Measurements from ENCODE around the gene PGLYRP4. TPM values are rescaled to one million over a fixed set of nuclear protein-coding genes. Genes with fewer than 3 reads are reported as not detected.
A peak's percentile ranks its signal among the peaks of the same experiment; 100 is the strongest.

PGLYRP4 gene
- total RNA-seq, 6 experiments from 2014 or later: not detected

- H3K4me3 ChIP-seq: no peak overlapping the region
- no peak overlapping the region for H3K27ac ChIP-seq
- peaks cover 0 to 8% (median 2%) of the 10 kb centered on the region in 4 donors for H3K4me1 ChIP-seq
- TF ChIP-seq POLR2A (IDR thresholded peaks at IDR 0.05) (no peak), CTCF (IDR thresholded peaks at IDR 0.05) (peak in 3 of 4 donors; percentile 22 to 39 (median 22))
- H3K27me3 ChIP-seq: no peaks in the 10 kb centered on the region
- WGBS (ENCODE audit: insufficient coverage, low coverage, low lambda C conversion rate, missing lambda C conversion rate): 63% methylated on average over 5 of the region's 7 CpGs
- ATAC-seq (no peak), DNase-seq (peak in 1 of 3 donors; percentile 42)
- intact Hi-C loops (cut with DNase I): loop anchor here in 1 of 2 donors (5.0 to 10.0 kb wide), 2 partner anchors 51 to 139 kb away; no protein-coding TSS in a partner anchor
- no peaks in the 10 kb centered on the region for H3K9me3 ChIP-seq
- H3K36me3 ChIP-seq: no peaks in the 10 kb centered on the region
These were observed 4.7 kb upstream of the PGLYRP4 start for GRCh38 chr1:153353226-153353947.

GRCh38 chr1:153352523-153352922 is 3.9 kb upstream of the PGLYRP4 start:
- peak; percentile 83 to 98 (median 96) for TF ChIP-seq CTCF (IDR thresholded peaks at IDR 0.05)
- no peak for TF ChIP-seq POLR2A (IDR thresholded peaks at IDR 0.05)
- peaks cover 0 to 3% (median 0%) of the 10 kb centered on the region in 4 donors for H3K4me1 ChIP-seq
- no peaks in the 10 kb centered on the region for H3K36me3 ChIP-seq
- H3K9me3 ChIP-seq: no peaks in the 10 kb centered on the region
- peak; percentile 65 to 74 (median 70) for DNase-seq
- no peak overlapping the region for H3K4me3 ChIP-seq
- ATAC-seq: peak; percentile 81 to 87 (median 84)
- H3K27me3 ChIP-seq: no peaks in the 10 kb centered on the region
- intact Hi-C loops (cut with DNase I): loop anchor here in 1 of 2 donors (5.0 to 10.0 kb wide), 2 partner anchors 52 to 140 kb away; no protein-coding TSS in a partner anchor
- no peak overlapping the region for H3K27ac ChIP-seq
- 0% methylated on average over 4 of the region's 4 CpGs for WGBS (ENCODE audit: insufficient coverage, low coverage, low lambda C conversion rate, missing lambda C conversion rate)

- DNase-seq (peak in 1 of 3 donors; percentile 5), ATAC-seq (no peak)
- Histone ChIP-seq H3K27ac (no peak overlapping the region), H3K36me3 (no peaks in the 10 kb centered on the region), H3K27me3 (no peaks in the 10 kb centered on the region), H3K4me3 (no peak overlapping the region), H3K9me3 (no peaks in the 10 kb centered on the region), H3K4me1 (no peaks in the 10 kb centered on the region)
- 6% methylated on average over 1 of the region's 1 CpG for WGBS (ENCODE audit: insufficient coverage, low coverage, low lambda C conversion rate, missing lambda C conversion rate)
- intact Hi-C loops (cut with DNase I): loop anchor here in 1 of 2 donors (5.0 to 10.0 kb wide), 2 partner anchors 54 to 142 kb away; no protein-coding TSS in a partner anchor
- TF ChIP-seq POLR2A (IDR thresholded peaks at IDR 0.05) (no peak), CTCF (IDR thresholded peaks at IDR 0.05) (no peak)
These were observed 1.8 kb upstream of the PGLYRP4 start for GRCh38 chr1:153350321-153350957.

GRCh38 chr1:153349363-153350320 is 1.0 kb upstream of the PGLYRP4 start:
- DNase-seq (peak in 1 of 3 donors; percentile 40), ATAC-seq (no peak)
- Histone ChIP-seq H3K4me3 (no peak overlapping the region), H3K4me1 (no peaks in the 10 kb centered on the region), H3K9me3 (no peaks in the 10 kb centered on the region), H3K36me3 (no peaks in the 10 kb centered on the region), H3K27ac (no peak overlapping the region), H3K27me3 (no peaks in the 10 kb centered on the region)
- 26% methylated on average over 6 of the region's 17 CpGs for WGBS (ENCODE audit: insufficient coverage, low coverage, low lambda C conversion rate, missing lambda C conversion rate)
- no peak for TF ChIP-seq CTCF (IDR thresholded peaks at IDR 0.05)
- TF ChIP-seq POLR2A (IDR thresholded peaks at IDR 0.05): no peak
- intact Hi-C loops (cut with DNase I): loop anchor here (5.0 to 10.0 kb wide), 2 partner anchors 55 to 143 kb away; no protein-coding TSS in a partner anchor

All from right lobe of liver (tissue), 6 donors.